Motor neuron (in vitro differentiated cells): ENCODE measurements around the gene CD68. TPM values are rescaled to one million over a fixed set of nuclear protein-coding genes. Genes with fewer than 3 reads are reported as not detected.
A peak's percentile ranks its signal among the peaks of the same experiment; 100 is the strongest.

Source experiments
- ATAC-seq, 8 experiments: fragments of 200-7000 bp; cut with Tn5 transposase; replicated peaks in 6 of 8; 2 replicates each; pipeline ENCODE4 v1.8.0; 2021; ENCODE audit warnings: mild to moderate bottlenecking in 8 of 8, moderate library complexity in 8 of 8
- H3K27ac ChIP-seq, 2 donors: fragments of 250-450 bp; sonication (Bioruptor Pico); 2 replicates each; pipeline ENCODE4 v1.9.0; 2021; ENCODE audit warnings: antibody characterized with exemption in 2 of 2, mild to moderate bottlenecking in 2 of 2, moderate library complexity in 1 of 2
- H3K4me1 ChIP-seq, 2 donors: fragments of 250-450 bp; sonication (Bioruptor Pico); replicated peaks in 1 of 2; 2 replicates each; pipeline ENCODE4 v1.6.1; 2021; ENCODE audit warnings: antibody characterized with exemption in 2 of 2, mild to moderate bottlenecking in 2 of 2, moderate library complexity in 1 of 2
- H3K4me3 ChIP-seq, 5 donors: fragments of 250-450 bp; sonication (Bioruptor Pico); 2 replicates each; pipeline ENCODE4 v1.9.0; 2021; ENCODE audit warnings: antibody characterized with exemption in 5 of 5, mild to moderate bottlenecking in 5 of 5, moderate library complexity in 4 of 5
- WGBS, 10 experiments: fragments of 450-650 bp; shearing (Covaris generic); methylation state at CpG; one replicate each; pipeline ENCODE4 v1.0.0; 2022; 5-methylcytosine and 5-hydroxymethylcytosine counted together
- in situ Hi-C, 9 experiments: fragments of 400-800 bp; cut with MboI; loops; one replicate each; pipeline ENCODE4 v1.15.0; 2021; ENCODE audit warnings: low sequenced_read_pairs in 9 of 9, low pct_unique_long_range_greater_than_20kb in 2 of 9; ENCODE audit not compliant: unreplicated experiment in 9 of 9
- total RNA-seq, 8 experiments: library from RNA; unstranded; fragments of 300-600 nt; gene quantifications; 2 replicates each; pipeline versions ENCODE4 v1.2.3 to v1.2.4, GENCODE V29; 2022

CD68 gene
- total RNA-seq, 8 experiments from 2014 or later, result 0.58 to 15.7 (median 2.5) TPM

GRCh38 chr17:7576432-7576937 is 3.0 kb upstream of the CD68 start:
- WGBS, 10 experiments, result 62 to 100% (median 91%) methylated on average over 2 to 6 of the region's 14 CpGs; no CpG with 5 or more reads in 2 of the 10 experiments
- in situ Hi-C loops, result no loop called here
- no peak for ATAC-seq

GRCh38 chr17:7577327-7578199 is 1.9 kb upstream of the CD68 start:
- ATAC-seq, result no peak
- no peak overlapping the region for H3K27ac ChIP-seq
- H3K4me3 ChIP-seq, result no peak overlapping the region
- H3K4me1 ChIP-seq, result peaks cover 22 to 28% of the 10 kb centered on the region in 2 donors
- WGBS, 10 experiments, result 67 to 100% (median 90%) methylated on average over 1 to 7 of the region's 17 CpGs; no CpG with 5 or more reads in 2 of the 10 experiments
- in situ Hi-C loops, result no loop called here

More at GRCh38 chr17:7576432-7576937, 3.0 kb upstream of the CD68 start:
- Histone ChIP-seq H3K27ac (no peak overlapping the region), H3K4me1 (peaks cover 18 to 20% of the 10 kb centered on the region in 2 donors), H3K4me3 (no peak overlapping the region)

GRCh38 chr17:7579834-7580603 is 581 bp downstream of the CD68 start:
- peak in 3 of 8 experiments; percentile 0 to 3 (median 0) for ATAC-seq
- in situ Hi-C loops, result no loop called here
- peak overlapping the region in 1 of 2 donors; percentile 55 for H3K27ac ChIP-seq
- WGBS, 10 experiments, result 20 to 94% (median 77%) methylated on average over 1 to 5 of the region's 12 CpGs; no CpG with 5 or more reads in 7 of the 10 experiments
- H3K4me3 ChIP-seq, result peak overlapping the region in 1 of 5 donors; percentile 4
- peaks cover 29 to 32% of the 10 kb centered on the region in 2 donors for H3K4me1 ChIP-seq

- H3K4me3 ChIP-seq, result no peak overlapping the region
Measured at GRCh38 chr17:7580604-7581575, 1.5 kb downstream of the CD68 start.

GRCh38 chr17:7582396-7583252 is 3.2 kb downstream of the CD68 start:
- in situ Hi-C loops, result no loop called here
- peaks cover 24 to 29% of the 10 kb centered on the region in 2 donors for H3K4me1 ChIP-seq
- peak overlapping the region; percentile 15 to 75 (median 70) for H3K4me3 ChIP-seq
- no peak for ATAC-seq
- 83 to 100% (median 95%) methylated on average over 1 to 12 of the region's 36 CpGs; no CpG with 5 or more reads in 6 of the 10 experiments for WGBS, 10 experiments
- peak overlapping the region; percentile 99 for H3K27ac ChIP-seq

More at GRCh38 chr17:7580604-7581575, 1.5 kb downstream of the CD68 start:
- in situ Hi-C loops, result no loop called here
- Histone ChIP-seq H3K4me1 (peaks cover 24 to 29% of the 10 kb centered on the region in 2 donors), H3K27ac (no peak overlapping the region)
- 20 to 100% (median 91%) methylated on average over 1 to 17 of the region's 23 CpGs; no CpG with 5 or more reads in 2 of the 10 experiments for WGBS, 10 experiments
- ATAC-seq, result no peak

- peak within 1 kb of the TSS; percentile 63 to 75 (median 70) for H3K4me3 ChIP-seq
- in situ Hi-C loops, result no loop called here
- peak within 1 kb of the TSS; percentile 99 for H3K27ac ChIP-seq
- peaks cover 24 to 29% of the 10 kb centered on the region in 2 donors for H3K4me1 ChIP-seq
- WGBS, 10 experiments, result 0 to 19% (median 1%) methylated on average over 5 to 39 of the region's 69 CpGs; no CpG with 5 or more reads in 4 of the 10 experiments
- ATAC-seq, result peak; percentile 35 to 86 (median 76)
Measured at GRCh38 chr17:7583253-7584109, 4.0 kb downstream of the CD68 start, which contains the start of gene MPDU1. Gene MPDU1, plus strand, starts transcription at chr17:7583852. Its CDS starts 11 bp downstream, at chr17:7583863.

GRCh38 chr17:7586673-7587419 is 7.4 kb downstream of the CD68 start:
- no peak overlapping the region for H3K27ac ChIP-seq
- peaks cover 26% of the 10 kb centered on the region in 2 donors for H3K4me1 ChIP-seq
- H3K4me3 ChIP-seq, result no peak overlapping the region
- ATAC-seq, result no peak
- WGBS, 10 experiments, result 60 to 100% (median 85%) methylated on average over 1 to 5 of the region's 9 CpGs; no CpG with 5 or more reads in 4 of the 10 experiments
- in situ Hi-C loops, result no loop called here

GRCh38 chr17:7587420-7588151 is 8.1 kb downstream of the CD68 start:
- WGBS, 10 experiments, result 0 to 100% (median 97%) methylated on average over 1 to 6 of the region's 12 CpGs; no CpG with 5 or more reads in 5 of the 10 experiments
- Histone ChIP-seq H3K27ac (no peak overlapping the region), H3K4me3 (no peak overlapping the region), H3K4me1 (peaks cover 19 to 22% of the 10 kb centered on the region in 2 donors)
- in situ Hi-C loops, result no loop called here
- peak in 2 of 8 experiments; percentile 5 to 9 for ATAC-seq

- in situ Hi-C loops, result no loop called here
- peak; percentile 2 to 21 (median 5) for ATAC-seq
- Histone ChIP-seq H3K4me1 (peaks cover 11 to 14% of the 10 kb centered on the region in 2 donors), H3K27ac (peak overlapping the region in 1 of 2 donors; percentile 47), H3K4me3 (peak overlapping the region in 4 of 5 donors; percentile 11 to 33 (median 24))
- 100% methylated on average over 1 to 3 of the region's 30 CpGs; no CpG with 5 or more reads in 8 of the 10 experiments for WGBS, 10 experiments
Measured at GRCh38 chr17:7588553-7589203, 9.2 kb downstream of the CD68 start.
